ENCODE data around the gene GRID1.
A peak's percentile ranks its signal among the peaks of the same experiment; 100 is the strongest.
"Not testable (repeated sequence)": the region's sequence is repeated elsewhere in the genome, so short reads cannot be mapped to it uniquely, and the experiment has no call there.

Gene GRID1

DNA sequence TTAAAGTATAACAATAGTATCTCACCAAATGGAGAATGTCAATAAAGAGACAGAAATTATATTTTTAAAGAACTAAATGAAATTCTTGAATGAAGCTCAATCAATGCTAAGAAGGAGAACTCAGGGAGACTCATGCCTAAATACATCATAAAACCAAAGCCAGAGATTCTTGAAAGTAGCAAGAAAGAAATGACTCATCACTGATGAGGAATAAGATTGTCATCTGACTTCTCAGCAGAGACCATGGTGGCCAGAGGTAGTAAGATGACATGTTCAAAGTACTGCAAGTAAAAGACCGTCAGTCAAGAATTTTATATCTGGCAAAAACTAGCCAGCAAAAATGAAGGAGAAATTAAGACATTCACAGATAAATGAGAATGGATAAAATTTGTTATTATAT lies 399.0 kb downstream of the GRID1 start:
- DNase-seq = no peak

DNA sequence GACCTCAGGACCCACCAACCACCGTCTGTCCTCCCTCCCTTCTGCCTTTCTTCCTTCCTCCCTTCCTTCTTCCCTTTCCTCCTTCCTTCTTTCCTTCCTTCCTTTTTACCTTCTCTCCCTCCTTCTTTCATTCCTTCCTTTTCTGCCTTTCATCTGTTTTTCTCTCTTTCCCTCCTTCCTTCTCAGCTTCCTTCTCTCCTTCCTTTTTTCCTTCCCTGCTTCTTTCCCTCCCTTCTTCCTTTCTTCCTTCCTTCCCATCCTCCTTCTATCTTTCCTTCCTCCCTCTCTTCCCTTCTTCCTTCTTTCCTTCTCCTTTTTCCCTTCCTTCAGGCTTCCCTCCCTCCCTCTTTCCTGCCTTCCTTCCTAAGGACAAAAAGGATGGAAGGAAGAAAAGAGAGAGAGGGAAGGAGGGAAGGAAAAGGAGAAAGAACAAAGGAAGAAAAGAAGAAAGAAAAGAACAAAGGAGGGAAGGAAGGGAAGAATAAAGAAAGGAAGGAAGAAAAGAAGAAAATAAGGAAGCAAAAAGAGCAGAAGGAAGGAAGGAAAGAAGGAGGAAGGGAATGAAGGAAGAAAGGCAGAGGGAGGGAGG lies 405.0 kb downstream of the GRID1 start:
- no peak for DNase-seq

DNA sequence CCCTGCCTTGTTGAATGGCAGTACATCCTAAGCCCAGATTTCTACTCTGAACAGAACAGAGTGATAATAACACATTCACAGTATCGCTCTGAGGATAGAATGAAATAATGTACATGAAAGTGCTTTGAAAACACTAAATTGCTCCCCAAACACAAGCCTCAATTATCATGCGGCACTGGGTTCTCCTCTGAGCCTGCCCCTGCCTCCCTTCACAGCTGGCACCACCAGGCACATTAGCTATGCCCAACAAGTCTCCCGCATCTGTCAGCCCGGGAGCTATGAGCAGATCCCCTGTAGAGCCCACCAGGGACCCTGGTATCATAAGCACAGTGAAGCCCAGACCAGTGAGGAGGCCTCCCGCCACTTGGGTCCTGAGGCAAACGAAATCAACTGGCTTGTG lies 405.5 kb downstream of the GRID1 start:
- DNase-seq = no peak

DNA sequence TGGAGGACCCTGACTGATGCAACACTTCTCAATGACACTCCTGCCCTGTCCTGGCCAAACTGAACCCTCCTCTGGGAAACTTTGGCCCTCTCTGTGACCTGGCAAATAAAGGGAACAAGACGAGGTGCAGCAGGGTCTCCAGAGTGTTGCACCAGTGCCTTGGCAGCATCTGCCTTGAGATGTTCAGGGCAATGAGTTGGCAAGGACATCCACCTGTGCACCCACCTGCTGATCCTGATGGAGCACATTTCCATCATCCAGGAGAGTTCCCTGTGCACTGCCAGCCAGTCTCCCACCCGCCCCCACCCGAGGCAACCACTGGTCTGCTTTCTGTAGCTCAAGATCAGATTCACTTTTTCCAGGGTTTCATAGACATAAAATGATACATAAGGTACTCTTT lies 407.4 kb downstream of the GRID1 start:
- DNase-seq = no peak

DNA sequence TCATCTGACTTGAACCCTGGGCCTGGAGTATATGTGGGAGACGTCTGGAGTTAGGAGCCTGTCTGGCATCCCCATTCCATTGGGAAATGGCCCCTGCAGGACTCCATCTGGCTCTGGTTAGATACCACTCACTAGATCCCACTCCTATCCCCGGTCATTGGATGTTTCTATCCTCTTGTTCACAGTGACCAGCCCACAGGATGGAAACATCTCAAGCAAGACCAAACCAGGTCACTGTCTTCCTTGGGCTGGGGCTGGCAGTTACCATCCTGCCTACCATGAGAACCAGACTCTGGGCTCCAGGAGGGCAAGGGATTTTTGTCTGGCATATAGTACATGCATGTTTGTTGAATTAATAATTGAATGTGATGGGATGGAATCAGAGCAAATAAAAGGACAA lies 415.7 kb downstream of the GRID1 start:
- no peak for DNase-seq

DNA sequence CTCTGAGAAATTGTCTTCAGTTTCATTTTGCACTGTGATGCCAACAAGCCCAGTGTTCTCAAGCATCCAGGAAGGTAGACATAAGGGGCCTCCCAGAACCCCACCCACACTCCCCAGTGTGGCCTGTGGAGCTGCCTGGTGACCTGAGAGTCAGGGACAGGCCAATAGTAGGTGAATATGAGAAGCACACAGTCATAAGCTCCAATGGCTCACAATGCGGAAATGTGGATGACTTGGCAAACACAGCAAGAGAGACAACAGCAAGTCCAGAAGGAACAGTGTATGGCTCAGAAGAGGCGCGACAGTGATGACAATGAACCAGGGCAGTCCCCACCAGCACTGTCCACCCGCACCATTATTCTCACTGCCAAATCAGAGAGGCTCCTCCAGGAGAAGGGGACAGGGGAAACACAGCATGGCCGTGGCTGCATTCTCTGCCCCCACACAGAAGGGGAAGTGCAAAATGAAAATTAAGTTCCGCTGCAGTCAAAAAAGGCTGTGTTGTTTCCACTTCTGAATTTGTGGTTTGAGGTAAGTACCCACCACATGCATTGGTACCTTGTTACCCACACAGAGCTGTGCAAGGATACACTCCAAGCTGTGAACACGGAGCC lies 419.8 kb downstream of the GRID1 start:
- no peak for DNase-seq

DNA sequence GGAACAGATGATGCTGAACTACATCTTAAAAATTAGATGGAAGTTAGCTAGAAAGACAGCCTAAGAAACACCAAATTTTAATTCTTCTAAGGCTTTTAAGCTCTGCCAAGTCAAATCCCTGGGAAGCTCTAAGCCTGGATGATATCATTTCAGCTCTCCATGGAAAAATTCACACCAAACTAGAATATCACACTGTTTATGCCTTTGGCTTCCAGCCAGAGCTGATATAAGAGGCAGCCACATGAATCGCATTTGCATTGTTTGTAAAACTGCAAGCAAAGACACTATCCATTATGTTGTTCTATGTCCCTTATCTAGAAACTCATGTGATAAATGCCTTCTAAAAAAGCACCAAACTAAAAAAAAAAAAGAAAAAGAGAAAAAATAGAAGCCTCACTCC lies 430.4 kb downstream of the GRID1 start:
- DNase-seq = no peak

DNA sequence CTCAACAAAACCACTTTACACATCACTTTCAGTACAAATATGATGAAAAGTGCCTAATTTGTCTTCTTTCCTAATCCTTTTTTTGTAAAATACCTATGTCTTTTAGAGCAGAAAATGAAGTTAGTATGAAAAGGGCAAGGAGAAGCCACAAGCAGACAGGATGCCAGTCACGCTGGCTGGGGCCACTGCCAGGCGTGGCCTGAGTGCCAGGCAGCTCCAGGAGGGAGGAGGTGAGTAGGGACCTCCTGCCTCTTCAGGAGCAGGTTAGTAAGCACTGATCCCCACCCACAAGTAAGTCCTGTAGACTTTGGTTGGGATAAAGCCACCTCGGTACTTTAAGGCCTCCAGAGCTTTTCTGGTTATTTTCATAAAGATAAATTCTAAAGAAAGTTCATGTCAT lies 432.0 kb downstream of the GRID1 start:
- DNase-seq = no peak

DNA sequence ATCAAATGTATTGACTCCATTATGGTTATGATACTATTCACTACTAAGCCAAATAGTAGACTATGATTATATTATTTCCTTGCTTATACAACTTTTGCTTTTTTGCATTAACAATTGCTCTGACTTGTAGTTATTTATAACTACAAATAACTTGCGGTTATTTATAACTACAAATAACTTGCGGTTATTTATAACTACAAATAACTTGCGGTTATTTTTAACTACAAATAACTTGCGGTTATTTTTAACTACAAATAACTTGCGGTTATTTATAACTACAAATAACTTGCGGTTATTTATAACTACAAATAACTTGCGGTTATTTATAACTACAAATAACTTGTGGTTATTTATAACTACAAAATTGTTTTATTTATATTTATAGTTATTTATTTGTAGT lies 436.6 kb downstream of the GRID1 start:
- not testable (repeated sequence) for DNase-seq

DNA sequence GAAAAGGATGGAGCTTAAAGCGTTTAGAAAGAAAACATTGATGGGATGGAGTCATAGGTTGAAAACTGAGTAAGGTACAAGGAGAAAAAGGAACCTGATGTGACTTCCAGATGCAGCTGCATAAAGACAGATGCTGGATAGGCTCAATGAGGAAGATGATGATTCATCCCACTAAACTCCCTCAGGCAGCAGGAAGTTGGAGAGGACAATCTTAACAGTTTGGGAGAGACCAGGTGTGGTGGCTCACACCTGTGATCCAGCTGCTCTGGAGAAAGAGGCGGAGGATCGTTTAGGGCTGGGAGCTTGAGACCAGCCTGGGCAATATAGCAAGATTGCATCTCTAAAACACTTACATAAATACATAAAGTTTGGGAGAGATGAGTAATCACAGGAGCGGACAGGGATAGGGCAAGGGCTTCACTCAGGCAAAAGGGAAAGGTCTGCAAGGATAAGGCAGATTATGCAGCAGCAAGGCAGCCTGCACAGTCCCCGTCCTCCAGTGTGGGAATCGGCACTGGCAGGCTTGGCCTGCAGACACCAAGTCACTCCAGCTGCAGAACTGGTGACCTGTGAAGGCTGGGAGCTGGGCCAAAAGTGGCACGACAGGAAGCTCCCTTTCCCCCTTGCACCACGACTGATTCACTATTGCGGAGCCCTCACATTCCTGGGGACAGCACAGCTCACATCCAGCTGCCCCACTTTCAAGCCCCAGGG lies 438.5 kb downstream of the GRID1 start:
- no peak for DNase-seq

DNA sequence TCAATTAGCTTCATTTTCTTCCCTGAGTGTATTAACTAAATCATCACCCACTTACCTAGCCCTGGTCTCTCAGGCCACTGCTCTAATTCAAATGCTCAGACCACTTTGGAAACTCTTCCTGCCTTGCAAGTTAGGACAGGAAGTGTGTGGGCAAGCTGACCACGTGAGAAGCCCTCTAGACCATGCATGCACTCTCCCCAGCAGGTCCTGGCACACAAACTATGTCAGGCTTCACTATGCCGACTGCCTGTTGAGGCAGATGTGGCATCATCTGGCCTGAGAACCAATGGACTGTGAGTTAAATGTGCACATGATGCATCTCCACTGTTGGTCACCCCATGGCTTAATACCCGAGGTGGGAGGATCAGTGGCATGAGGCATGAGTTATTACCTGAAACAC lies 439.6 kb downstream of the GRID1 start:
- DNase-seq = no peak

DNA sequence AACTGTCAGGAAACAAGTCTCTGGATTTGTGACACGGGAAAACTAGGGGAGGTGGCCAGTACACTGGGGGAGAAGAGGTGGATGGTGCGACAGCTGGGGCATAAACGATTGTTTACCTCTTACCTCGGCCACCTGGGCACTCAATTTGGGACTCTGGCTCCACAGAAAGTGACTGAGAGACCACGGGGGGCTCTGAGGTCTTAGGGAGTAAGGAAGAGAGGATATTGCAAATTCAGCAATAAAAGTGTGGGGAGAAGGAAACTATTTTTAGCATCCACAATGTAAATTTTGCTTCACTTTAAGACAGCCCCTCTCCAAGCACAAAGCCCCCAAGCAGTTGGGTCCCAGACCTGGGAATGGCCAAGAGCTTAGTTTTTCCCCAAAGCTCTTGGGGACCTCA lies 440.5 kb downstream of the GRID1 start:
- DNase-seq = no peak

DNA sequence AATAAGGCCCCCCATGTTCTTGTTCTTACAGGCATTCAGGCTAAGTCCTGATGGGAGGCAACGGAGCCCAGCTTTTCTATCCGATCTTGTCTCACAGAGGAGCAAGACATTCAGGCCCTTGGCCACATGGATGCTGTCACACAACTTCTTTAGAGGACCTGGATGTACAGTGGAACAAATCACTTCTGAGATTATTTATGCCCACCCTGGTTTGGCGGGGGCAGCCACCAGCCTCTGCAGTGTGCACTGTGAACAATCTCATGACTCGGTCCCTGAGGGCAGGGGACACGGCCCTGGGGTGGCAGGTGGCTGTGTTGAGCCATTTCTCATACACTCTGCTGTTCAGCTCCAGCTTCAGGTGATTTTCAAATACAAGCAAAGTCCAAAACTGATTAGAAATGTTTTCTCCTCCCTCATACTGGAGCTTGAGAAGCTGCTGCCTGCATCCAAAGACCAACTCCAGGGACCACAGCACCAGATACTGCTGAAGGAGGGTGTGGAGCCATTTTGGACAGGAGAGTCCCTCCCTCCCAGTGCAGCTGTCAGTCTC lies 441.3 kb downstream of the GRID1 start:
- no peak for DNase-seq

DNA sequence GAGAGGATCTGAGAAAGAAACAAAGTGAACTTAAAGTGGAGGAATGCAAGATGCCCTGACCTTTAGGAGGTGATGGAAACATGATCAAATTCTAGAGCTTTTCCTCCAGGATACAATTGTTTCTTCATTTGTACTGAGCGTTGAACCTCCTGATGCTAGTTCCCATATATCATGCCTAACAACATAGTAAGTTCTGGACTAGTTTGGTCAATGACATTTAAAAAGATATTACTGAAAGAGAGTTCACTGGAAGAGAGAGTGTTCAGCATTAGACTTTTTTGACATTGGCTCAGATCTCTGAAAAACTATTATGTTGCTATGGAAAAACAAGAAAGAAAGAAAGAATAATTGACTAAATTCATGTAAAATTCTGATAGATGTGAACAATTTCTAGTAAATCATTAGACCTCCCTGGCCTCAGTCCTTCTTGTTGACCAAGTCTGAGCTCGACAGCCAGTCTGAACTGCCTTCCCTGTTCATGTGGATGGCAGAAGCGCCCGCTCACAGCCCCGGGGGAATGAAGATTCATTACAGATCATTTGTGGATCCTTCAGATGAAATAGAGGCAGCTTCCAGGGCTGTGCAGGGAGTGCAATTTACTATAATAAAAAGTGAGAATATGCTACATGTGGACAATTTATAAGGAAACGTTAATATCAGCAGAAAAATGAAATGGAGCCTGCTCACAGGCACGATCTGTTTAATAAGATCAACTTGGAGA lies 442.1 kb downstream of the GRID1 start:
- DNase-seq = no peak

DNA sequence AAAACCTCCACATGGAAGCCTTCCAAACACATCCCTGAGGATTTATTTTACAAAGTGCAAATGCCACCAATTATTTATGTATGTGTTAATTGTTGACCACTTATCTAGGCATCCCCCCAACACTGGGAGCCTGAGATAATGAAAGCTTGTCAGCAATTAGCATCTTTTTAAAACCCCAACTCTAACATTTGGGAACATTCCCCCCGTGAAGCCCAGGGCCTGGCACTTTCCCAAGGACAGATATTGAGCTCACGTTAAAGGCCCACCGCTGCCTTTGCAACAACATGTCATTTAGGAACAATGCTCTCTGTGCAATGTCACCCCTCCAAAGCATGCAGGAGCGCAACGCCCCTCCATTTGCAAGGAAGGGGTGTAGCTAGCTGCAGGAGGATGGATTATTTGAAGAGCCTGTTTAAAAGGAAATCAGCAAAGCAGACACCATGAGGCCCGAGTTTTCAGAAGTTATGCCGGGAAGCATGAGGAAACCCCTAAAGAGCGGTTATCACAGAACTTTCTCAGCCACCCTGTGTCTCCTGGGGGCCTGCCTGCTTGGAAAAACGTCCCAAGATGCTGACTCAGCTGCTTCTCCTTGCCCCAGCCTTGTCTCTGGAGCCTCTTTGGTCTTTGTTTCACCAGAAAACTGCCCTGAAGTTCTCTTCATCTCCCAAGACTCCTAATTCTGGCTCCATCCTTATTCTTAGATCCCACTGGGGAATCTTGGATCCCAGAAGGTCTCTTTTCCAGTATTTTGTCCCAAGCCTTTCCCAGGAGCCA lies 444.1 kb downstream of the GRID1 start:
- DNase-seq = no peak

DNA sequence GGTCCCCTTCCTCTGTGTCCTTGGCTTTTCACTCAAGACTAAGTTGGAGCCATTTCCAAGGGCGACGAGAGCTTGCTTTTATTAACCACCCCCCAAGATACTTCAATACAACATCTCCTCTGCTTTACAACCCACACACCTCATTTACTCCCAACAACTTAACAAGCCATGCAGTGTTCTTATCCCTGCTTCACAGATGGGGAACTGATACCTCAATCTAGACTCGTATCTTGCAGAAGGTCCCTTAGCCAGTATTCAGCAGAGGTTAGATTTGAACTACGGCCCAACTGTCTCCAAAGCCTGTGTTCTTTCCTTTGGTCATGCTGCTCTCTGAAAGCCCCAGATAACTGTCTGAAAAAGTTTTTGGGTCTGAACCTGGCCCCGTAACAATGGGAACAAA lies 444.8 kb downstream of the GRID1 start:
- no peak for DNase-seq

DNA sequence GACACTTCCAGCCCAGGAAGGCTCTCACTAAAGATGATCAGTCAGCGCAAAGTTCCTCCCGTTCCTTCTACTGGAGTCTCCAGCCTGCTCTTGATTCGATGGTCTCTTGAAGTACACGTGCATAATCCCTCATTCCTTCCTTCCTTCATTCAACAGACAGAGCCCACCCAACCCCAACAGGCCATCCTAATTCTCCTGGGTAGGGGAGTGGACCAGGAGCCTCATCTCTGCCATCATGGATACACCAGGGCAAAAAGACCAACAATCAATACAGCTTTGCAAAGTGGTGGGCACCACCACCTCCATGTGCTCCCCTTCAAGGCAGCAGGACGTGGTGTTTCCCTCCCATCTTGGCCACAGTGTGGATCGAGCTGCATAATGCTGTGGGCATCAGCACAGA lies 446.3 kb downstream of the GRID1 start:
- DNase-seq = no peak

DNA sequence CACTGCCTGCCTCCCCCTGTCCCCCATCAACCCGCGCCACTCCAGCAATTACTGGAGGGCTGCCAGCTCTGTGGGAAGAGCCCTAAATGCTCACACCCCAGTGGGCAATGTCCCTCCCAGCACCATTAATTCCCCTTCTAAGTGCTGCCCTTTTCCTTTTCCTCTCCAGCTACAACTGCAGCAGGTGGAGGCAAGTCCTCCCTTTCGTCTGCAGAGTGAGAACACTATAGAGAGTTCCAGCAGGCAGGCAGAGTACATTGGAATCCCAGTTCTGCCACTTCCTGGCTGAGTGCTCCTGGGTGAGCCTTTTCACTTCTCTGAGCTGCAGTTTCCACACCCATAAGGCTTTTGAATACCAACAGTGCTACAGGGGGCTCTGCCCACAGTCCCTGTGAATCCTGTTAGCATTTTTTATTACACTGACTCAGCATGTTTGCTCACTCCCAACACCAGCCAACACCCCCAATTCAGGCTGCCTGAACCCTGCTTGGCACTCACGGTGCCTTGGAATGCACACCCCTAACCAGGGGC lies 447.0 kb downstream of the GRID1 start:
- DNase-seq = no peak

DNA sequence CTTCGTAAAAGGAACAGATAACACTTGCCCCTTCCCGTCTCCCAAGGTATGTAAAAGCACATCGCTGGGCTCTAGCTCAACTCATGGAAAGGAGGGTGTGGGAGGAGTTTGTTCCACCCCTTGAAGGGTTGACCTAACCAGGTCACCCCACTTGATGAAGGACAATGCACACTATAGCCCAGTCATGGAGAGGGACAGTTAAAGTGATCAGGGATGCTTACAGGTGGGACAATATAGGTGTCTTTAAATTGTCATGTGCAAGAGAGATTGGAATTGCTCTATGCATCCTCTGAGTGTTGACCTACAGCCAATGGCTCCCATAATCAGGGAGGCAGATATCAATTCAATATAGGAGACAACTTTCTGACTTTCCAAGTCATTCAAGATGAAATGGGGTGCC lies 448.2 kb downstream of the GRID1 start:
- no peak for DNase-seq

DNA sequence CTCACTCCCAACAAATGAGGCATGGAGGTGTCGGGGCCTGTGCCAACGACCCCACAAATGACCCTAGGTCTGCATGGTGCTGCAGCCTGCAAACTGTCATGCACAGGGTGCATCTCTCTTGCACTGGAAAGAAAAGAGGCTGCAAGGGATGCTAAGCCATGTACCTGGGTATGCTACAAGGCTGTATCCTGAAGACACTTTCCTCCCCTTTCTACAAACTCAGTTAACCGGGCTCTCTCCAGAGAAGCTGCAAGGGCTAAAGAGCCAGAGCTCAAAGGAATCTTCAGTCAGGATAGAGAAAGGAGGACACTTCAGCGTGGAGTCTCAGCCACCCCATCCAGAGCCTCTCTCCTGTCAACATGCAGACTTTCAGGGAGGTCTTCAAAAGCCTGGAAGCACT lies 449.0 kb downstream of the GRID1 start:
- no peak for DNase-seq

DNA sequence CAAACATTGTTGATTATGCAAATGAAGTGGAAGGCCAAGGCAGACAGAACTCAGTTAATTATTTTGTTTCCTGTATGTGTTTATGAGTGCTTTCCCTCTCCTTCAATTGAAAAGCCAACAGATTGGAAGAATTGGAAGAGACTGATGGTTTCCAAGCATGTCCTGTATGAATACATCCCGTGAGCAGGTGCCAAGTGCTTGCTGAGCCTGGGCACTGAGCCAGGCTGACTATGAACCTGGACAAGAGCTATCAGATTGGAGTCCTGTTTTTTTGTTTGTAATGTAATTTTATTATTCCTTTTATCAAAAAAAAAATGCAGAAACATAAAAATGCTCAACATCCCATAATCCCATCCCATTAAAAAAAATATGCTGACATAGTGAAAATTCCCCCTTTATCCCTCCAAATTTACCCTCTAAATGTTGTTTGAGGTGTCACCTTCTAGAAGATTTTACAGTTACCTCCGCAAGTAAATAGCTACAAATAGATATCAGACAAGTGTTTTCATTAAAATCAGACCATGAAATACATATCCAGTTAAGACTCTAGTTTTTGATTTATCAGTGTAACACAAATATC lies 449.5 kb downstream of the GRID1 start:
- DNase-seq = no peak

DNA sequence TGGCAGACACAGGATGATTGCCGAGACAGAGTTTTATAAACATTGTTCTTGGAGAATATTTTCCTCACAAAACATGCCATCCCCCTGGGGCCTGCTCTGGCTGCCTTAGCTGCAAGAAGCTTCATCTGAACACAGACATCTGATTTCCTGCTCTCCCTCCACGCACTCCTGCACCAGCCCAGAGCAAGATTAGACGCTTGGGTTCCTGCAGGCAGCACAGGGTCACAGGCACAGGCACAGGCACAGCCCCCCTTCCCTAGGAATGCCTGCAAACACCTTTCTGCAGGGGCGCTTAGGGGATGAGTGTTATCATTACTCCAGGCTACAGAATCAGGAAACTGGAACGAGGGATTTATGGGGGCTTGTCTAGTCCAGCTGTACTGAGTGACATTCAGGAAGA lies 450.3 kb downstream of the GRID1 start:
- DNase-seq = peak; percentile 37
